Endometrium (tissue), 2 donors: ENCODE data around the gene PRPF40B.
"Not testable (repeated sequence)": the region's sequence is repeated elsewhere in the genome, so short reads cannot be mapped to it uniquely, and the experiment has no call there.

Source experiments
- FAIRE-seq: peaks from 2 replicates; lab custom pipeline; 2012; peaks lifted over from hg19 to GRCh38; lab: Jason Lieb, UNC
- donor health status: control.
- donor health status: control.

Gene PRPF40B

DNA sequence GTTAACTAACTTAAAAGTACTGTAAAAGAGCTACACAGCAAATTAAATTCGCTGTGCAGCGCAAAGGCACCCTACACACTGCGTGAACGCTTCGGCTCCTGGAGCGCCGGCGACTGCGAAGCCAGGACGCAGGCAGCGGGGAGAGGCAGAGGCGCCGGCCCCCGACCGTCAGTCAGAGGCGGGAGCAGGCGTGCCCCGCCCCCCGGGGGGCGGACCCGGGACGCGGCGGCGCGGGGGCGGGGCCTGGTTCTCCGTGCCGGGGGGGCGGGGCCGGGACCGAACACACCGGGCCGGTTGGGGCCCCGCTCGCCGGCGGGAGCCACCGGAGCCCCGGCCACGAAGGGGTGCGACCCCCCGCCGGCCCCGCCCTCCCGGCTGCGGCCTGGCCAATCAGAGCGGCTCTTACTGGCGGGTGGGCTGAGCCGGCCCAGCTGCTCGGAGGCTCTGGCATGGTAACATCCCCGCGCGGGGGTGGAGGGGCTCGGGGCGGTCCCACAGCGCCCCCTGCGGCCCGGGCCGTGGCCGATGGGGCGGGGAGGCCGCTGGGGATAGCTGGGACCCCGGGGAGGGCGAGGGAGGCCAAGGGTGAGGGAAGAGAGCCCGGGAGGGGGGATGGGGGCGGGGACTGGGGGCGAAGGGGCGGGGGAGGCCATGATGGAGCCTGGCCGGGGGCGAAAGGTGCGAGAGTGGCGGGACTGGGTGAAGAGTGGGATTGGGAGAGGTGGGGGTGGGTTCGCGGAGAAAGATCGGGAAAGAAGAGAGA, at the start of gene PRPF40B:
Gene PRPF40B (plus strand): TSS at position 420 of the 763 bp plus-strand sequence. CDS start 30 bp downstream, at position 450.
- FAIRE-seq, result no peak

DNA sequence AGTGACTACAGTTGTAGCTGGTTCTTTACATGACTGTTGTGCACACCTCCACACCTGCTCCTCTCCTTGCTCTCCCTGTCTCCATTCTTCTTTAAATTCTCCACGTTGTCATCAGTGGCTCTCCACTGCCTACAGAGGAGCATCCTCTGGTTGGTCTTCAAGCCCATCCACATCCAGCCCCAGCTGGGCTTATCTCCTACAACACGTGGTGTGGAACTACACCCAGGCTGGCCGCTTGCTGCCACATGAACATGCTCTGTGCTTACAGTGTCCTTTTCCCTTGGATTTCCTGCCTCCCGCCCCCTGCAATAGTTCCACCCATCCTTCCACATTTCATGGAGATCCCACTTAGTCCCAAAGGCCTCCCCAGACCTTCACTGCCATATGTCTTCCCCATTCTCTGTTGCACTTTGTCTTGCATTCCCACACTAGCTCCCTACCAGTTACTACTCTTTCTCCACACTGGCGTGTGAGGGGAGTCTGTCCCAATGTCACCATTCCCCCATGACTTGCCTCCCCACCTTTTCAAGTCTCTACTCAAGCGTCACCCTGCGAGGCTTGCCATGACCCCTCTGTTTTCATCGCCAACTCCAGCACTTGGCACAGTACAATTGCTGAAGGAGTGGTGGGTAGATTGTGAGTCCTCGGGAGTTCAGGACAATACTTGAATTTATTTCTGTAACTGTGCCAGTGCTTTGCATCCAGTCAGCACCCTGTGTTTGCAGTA, 45.6 kb upstream of the PRPF40B start:
- FAIRE-seq, result no peak

DNA sequence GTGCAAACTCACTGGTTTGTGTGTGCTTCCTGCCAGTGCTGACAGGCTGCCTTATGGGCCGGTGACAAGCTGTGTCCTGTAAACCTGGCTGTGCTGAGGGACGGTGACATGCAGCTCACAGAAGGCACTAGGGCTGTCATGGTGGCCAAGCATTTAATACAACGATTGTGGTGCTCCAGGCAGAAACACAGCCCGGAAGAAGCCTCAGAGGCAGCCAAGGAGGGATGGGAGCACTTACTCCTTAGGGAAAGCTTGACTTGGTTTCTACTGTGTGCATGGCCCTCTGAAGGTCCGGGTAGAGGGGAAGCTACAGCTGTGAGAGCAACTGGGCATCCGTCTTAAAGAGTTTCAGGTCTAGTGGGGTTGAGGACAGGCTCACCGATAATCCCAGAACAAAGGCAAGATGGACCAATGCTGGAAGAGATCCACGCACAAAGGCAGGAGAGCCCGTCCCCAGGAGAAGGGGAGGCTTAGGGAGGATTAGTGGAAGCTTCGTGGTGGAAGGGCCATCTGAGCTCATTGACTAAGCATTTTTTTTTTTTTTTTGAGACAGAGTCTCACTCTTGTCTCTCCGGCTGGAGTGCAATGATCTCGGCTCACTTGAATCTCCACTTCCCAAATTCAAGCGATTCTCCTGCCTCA, 44.8 kb upstream of the PRPF40B start:
- no peak for FAIRE-seq

- no peak for FAIRE-seq
Observed at GRCh38 chr12:49580572-49581535, 42.5 kb upstream of the PRPF40B start.

DNA sequence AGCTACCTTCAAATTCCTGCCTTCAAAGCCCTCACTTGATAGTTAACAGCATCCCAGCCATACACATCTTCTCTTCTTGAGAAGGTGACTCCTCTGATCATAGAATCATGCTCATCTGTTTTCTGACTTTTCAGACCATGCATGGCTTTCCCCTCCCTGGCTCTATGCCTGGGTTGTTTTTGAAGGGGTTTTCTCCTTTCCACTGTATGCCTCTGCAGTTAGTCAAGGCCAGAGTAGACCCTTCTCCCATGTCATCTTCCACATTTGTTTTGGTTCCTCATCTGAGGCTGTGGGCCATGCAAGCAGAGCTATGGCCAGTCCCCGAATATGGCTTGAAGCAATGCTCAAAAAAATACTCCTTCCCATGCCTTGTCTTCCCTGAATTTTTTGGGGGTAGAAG, 41.2 kb upstream of the PRPF40B start:
- FAIRE-seq, result no peak

DNA sequence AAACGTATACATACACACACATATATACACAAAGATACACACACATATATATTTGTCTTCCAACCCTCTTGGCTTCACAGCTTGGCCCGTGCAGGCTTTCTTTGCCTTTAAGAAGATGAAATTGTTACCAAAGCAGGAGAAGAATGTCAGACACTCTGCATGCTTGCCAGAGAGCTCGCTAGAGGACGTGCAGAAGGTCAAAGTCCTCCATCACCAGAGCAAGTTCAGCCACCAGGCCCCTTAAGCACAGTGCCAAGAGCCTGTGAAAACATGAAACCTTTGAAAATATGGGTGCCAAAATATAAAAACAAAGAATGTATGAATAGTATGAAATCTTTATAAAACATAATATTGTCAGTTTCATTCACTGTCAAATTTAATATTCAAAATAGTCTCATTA, 40.5 kb upstream of the PRPF40B start:
- FAIRE-seq, result no peak

GRCh38 chr12:49583366-49584094, 39.8 kb upstream of the PRPF40B start:
- FAIRE-seq, result no peak

DNA sequence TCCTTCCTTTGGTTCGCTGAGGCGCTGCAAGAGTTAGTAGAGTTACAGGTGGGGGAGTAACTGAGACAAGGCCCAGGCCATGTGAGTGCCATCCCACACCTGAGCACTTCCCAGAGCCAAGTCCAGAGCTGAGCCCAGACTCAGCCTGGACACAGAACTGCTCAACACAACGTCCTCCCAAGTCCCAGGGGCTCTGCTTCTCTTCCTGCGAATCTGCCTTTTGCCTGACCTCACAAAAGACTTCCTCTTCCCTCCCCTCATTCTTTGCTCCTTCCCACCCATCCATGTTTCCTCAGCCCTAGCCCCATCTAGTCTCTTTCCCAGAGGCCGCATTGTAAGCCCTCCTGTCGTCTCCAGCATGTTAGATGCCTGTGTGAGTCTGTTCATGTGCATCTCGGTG, 38.8 kb upstream of the PRPF40B start:
- no peak for FAIRE-seq

GRCh38 chr12:49585477-49586459, 37.6 kb upstream of the PRPF40B start:
- FAIRE-seq, result no peak

GRCh38 chr12:49587174-49587908, 36.0 kb upstream of the PRPF40B start:
- FAIRE-seq, result no peak

GRCh38 chr12:49588281-49588680, 35.1 kb upstream of the PRPF40B start:
- no peak for FAIRE-seq

DNA sequence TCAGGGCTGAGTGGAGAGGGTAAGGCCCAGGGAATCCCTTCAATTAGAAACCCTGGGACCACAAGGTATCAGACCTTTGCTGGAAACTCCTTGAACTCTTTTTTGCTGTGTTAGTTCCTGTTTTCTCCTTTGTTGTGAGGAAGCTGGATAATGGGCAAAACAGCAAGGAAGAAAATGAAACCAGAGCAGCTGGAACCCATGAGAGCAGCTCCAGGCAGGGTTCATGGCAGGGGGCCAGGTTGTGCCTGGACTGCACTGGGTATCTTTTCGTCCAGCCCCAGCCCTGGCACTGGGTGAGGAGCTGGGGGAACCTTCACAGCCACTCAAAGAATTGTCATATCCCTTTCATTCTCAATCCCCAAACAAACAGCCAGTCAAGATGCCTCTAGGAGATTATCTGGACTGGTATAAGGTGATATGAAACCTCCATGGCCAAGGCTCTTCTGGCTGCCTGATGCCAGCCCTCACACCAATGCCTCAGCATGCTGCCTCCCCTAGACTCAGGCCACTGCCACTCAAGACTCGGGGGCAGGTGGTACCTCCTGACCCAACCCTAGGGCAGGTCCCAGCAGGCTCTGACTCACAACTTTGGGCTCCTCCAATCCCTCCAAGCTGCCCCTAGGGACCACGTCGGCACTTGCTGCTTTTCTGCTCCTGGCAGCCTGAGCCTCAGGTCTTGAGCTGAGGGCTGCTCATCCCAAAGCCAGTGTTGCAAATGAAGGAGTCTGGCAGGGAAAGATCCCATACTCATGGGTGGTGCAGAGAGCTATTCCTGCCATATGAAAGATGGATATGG, 34.4 kb upstream of the PRPF40B start:
- no peak for FAIRE-seq

GRCh38 chr12:49598527-49598926, 24.8 kb upstream of the PRPF40B start:
- no peak for FAIRE-seq

DNA sequence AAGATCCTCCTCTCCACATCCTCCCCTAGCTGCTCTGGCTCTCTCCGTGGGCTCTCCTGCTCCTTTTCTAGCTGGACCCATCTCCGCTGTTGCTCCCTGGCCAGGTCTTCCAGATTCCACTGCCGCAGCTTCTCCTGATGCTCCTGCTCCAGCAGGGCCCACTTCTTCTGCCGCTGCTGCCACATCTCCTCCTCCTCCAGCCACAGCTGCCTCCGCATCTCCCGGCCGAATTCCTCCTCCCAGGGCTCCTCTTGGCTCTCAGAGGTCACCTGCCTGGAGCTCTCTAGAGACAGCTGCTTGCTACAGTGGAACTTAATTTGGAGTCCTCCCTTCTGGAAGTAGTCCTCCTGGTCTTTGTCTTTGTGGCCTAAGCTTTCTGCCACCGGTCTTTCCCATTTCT, 23.4 kb upstream of the PRPF40B start:
- no peak for FAIRE-seq

- FAIRE-seq, result no peak
Observed at GRCh38 chr12:49603721-49604120, 19.6 kb upstream of the PRPF40B start.

DNA sequence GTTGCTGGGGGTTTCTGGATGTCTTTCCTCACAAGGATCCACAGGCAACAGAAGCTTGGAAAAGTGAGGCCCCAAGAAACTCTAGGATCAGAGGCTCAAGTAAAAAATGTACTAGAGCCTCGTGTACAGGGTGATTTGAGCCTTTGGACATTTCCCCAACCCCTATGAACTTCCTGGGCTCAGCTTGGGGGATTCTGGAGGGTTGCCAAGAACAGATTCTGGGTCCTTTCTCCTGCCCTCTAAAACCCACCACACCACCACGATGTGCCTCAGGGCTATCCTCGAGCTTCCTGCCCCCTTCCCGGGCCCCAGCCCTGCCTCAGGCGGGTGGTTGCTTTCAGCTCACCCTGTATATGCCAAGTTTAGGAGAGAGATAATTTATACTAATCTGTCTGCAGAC, 18.5 kb upstream of the PRPF40B start:
- FAIRE-seq, result no peak

GRCh38 chr12:49605539-49605938, 17.8 kb upstream of the PRPF40B start, which contains the start of gene FAM186B:
Gene FAM186B (minus strand): TSS chr12:49605639. CDS start chr12:49605477, 162 bp downstream.
- not testable (repeated sequence) for FAIRE-seq
